Measurements from ENCODE around the gene WEE2. TPM values are rescaled to one million over a fixed set of nuclear protein-coding genes. Genes with fewer than 3 reads are reported as not detected.

Gene WEE2
- total and polyA plus RNA-seq, 9 of the 15 experiments (the other 6 are each of a cell fraction or from before 2014, with no cell fraction given): not detected

DNA sequence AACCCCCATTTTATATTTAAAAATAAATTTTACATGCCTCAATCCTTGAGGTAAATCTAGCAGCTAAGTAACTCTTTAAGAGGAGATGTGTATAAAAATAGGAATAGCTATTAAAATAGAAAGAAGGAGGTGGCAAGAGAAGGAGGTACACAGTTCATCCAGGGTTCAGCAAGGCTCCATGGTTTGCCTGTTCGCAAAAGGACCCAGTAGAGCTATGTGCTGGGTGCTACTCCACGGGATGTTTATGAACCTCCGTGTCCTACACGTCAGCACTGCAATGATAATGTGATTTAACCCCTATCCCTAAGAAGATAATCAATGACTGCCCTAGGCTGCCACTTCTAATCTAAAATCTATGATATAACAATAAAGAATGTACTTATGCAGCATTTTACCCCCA is 5.3 kb upstream of the WEE2 start (continued):
- no peak for TF ChIP-seq GATA2 (CRISPR knock-in tag; IDR thresholded peaks at IDR 0.05)
- TF ChIP-seq ZC3H11A (IDR thresholded peaks at IDR 0.05; ENCODE audit: low read depth, low read length): no peak
- no peak for TF ChIP-seq TEAD1 (CRISPR knock-in tag; IDR thresholded peaks at IDR 0.05)
- no peak for TF ChIP-seq ZNF23 (CRISPR knock-in tag; IDR thresholded peaks at IDR 0.05)

DNA sequence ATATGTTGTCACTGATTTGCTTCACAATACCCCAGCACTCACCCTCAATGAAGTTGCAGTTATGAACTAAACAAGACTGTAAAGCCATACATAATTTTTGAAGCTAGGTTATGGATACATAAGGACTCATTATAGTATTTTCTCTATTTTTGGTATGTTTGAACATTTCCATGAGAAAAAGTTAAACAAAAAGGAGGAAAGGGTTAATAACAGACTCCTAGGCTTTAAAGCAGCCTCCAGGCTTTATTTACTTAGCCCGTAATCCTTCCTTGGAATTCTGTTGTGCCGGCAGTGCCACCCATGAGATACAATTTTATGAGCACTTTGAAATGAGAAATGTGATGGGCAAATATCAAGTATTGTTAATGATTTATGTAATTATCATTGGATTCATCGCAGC is 4.0 kb upstream of the WEE2 start:
- ChIA-PET POLR2A (no interaction called here), CTCF (ENCODE audit: low intra/inter-chr PET ratio) (no interaction called here)
- H3K4me3 ChIP-seq: no peak overlapping the region
- in situ Hi-C loops (cut with MboI) (no loop called here), intact Hi-C loops (cut with micrococcal nuclease) (no loop called here)
- H3K27ac ChIP-seq (ENCODE audit: extremely low read depth, low read depth, low read length): no peak overlapping the region
- H3K9me1 ChIP-seq (ENCODE audit: control insufficient read depth, insufficient read depth, low read length): no peaks in the 10 kb centered on the region
- TF ChIP-seq TCF7 (IDR thresholded peaks at IDR 0.05; ENCODE audit: borderline replicate concordance): no peak
- TF ChIP-seq NFXL1 (CRISPR knock-in tag; IDR thresholded peaks at IDR 0.05): no peak
- TF ChIP-seq ZBED1 (IDR thresholded peaks at IDR 0.05): no peak
- no peak for TF ChIP-seq ZBTB1 (CRISPR knock-in tag; IDR thresholded peaks at IDR 0.05; ENCODE audit: borderline replicate concordance, low read depth)
- no peak for TF ChIP-seq GATAD2B (IDR thresholded peaks at IDR 0.05; ENCODE audit: borderline replicate concordance)
- no peak for TF ChIP-seq ZNF668 (CRISPR knock-in tag; IDR thresholded peaks at IDR 0.05)
- no peak for TF ChIP-seq FOXM1 (IDR thresholded peaks at IDR 0.05; ENCODE audit: low read depth)
- no peak for TF ChIP-seq FOXM1 (CRISPR knock-in tag; IDR thresholded peaks at IDR 0.05; ENCODE audit: low read depth)
- TF ChIP-seq NCOA4 (IDR thresholded peaks at IDR 0.05; ENCODE audit: partially characterized antibody): no peak
- TF ChIP-seq RBBP5 (IDR thresholded peaks at IDR 0.05; ENCODE audit: borderline replicate concordance, insufficient read depth, low read length, poor library complexity, severe bottlenecking): no peak
- no peak for TF ChIP-seq RFX5 (IDR thresholded peaks at IDR 0.05; ENCODE audit: low read depth, low read length)
- TF ChIP-seq DPF2 (IDR thresholded peaks at IDR 0.05): no peak
- TF ChIP-seq, protein P1, sequence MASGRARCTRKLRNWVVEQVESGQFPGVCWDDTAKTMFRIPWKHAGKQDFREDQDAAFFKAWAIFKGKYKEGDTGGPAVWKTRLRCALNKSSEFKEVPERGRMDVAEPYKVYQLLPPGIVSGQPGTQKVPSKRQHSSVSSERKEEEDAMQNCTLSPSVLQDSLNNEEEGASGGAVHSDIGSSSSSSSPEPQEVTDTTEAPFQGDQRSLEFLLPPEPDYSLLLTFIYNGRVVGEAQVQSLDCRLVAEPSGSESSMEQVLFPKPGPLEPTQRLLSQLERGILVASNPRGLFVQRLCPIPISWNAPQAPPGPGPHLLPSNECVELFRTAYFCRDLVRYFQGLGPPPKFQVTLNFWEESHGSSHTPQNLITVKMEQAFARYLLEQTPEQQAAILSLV (tag; IDR thresholded peaks at IDR 0.05): no peak
- TF ChIP-seq ZFPM2 (CRISPR knock-in tag; IDR thresholded peaks at IDR 0.05): no peak
- TF ChIP-seq, protein P2, sequence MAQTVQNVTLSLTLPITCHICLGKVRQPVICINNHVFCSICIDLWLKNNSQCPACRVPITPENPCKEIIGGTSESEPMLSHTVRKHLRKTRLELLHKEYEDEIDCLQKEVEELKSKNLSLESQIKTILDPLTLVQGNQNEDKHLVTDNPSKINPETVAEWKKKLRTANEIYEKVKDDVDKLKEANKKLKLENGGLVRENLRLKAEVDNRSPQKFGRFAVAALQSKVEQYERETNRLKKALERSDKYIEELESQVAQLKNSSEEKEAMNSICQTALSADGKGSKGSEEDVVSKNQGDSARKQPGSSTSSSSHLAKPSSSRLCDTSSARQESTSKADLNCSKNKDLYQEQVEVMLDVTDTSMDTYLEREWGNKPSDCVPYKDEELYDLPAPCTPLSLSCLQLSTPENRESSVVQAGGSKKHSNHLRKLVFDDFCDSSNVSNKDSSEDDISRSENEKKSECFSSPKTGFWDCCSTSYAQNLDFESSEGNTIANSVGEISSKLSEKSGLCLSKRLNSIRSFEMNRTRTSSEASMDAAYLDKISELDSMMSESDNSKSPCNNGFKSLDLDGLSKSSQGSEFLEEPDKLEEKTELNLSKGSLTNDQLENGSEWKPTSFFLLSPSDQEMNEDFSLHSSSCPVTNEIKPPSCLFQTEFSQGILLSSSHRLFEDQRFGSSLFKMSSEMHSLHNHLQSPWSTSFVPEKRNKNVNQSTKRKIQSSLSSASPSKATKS (CRISPR knock-in tag; IDR thresholded peaks at IDR 0.05): no peak
- no peaks in the 10 kb centered on the region for H3K36me3 ChIP-seq (ENCODE audit: control insufficient read depth, insufficient read depth, low read length)
- no peaks in the 10 kb centered on the region for H3K9me3 ChIP-seq (replicated peaks; ENCODE audit: control insufficient read depth, insufficient read depth, low read depth, low read length)
- WGBS (ENCODE audit: insufficient coverage, low coverage, missing lambda C conversion rate): 13% methylated on average over 3 of the region's 3 CpGs
- no peaks in the 10 kb centered on the region for H3K79me2 ChIP-seq (ENCODE audit: control insufficient read depth, insufficient read depth, low read length)
- no TSS peak for BruUV-seq (replicated peaks)
- FAIRE-seq: no peak
- H3K4me2 ChIP-seq (ENCODE audit: insufficient read depth, low read length): no peak overlapping the region
- H3K4me1 ChIP-seq (replicated peaks in 1 of 2; ENCODE audit: control insufficient read depth in 2 of 2, insufficient read depth in 2 of 2, low read length in 2 of 2): peaks cover 0 to 10% of the 10 kb centered on the region in 2 experiments; a peak in 2 of 5 replicates
- no peak overlapping the region for H2AFZ ChIP-seq (ENCODE audit: low read depth, low read length)
- H3K27me3 ChIP-seq (ENCODE audit: control insufficient read depth in 2 of 2, insufficient read depth in 2 of 2, low read length in 2 of 2): peaks cover 45 to 62% of the 10 kb centered on the region in 2 experiments
- no peak overlapping the region for H3K9ac ChIP-seq (ENCODE audit: insufficient read depth in 1 of 2, low read depth in 2 of 2, low read length in 2 of 2)
- no peak for ATAC-seq
- H4K20me1 ChIP-seq (replicated peaks; ENCODE audit: control insufficient read depth, insufficient read depth, low read length): no peaks in the 10 kb centered on the region; the same call in 1 of the 2 replicates
- no peak for DNase-seq (ENCODE audit: extremely low read depth in 1 of 4, low spot score in 3 of 4)

Data from K562 (cell line).